ENCODE data around the gene GSPT1.

The GSPT1 gene

GRCh38 chr16:11913425-11914079 lies 2.2 kb downstream of the GSPT1 start:
- DNase-seq, result peak in 4 of 5 donors; percentile 31 to 70 (median 40)

- DNase-seq, result no peak
Observed at GRCh38 chr16:11909653-11910545, 5.9 kb downstream of the GSPT1 start.

- DNase-seq, result no peak
Observed at GRCh38 chr16:11907160-11907970, 8.4 kb downstream of the GSPT1 start.

GRCh38 chr16:11903906-11904305 lies 11.8 kb downstream of the GSPT1 start:
- no peak for DNase-seq

- no peak for DNase-seq
Observed at GRCh38 chr16:11901091-11901490, 14.7 kb downstream of the GSPT1 start.

GRCh38 chr16:11896486-11897176 lies 19.1 kb downstream of the GSPT1 start:
- DNase-seq, result no peak

- no peak for DNase-seq
Observed at GRCh38 chr16:11893571-11893970, 22.2 kb downstream of the GSPT1 start.

- no peak for DNase-seq
Observed at GRCh38 chr16:11892761-11893160, 23.0 kb downstream of the GSPT1 start.

- DNase-seq, result no peak
Observed at GRCh38 chr16:11890231-11890965, 25.4 kb downstream of the GSPT1 start.

- DNase-seq, result no peak
Observed at GRCh38 chr16:11886881-11887280, 28.9 kb downstream of the GSPT1 start.

- DNase-seq, result no peak
Observed at GRCh38 chr16:11884035-11884434, 31.7 kb downstream of the GSPT1 start.

GRCh38 chr16:11880007-11880406 lies 35.7 kb downstream of the GSPT1 start:
- DNase-seq, result no peak

- DNase-seq, result no peak
Observed at GRCh38 chr16:11877374-11877773, 38.4 kb downstream of the GSPT1 start.

GRCh38 chr16:11876306-11876705 lies 39.5 kb downstream of the GSPT1 start:
- no peak for DNase-seq

- no peak for DNase-seq
Observed at GRCh38 chr16:11875721-11876120, 40.0 kb downstream of the GSPT1 start.

- no peak for DNase-seq
Observed at GRCh38 chr16:11871193-11871592, 44.6 kb downstream of the GSPT1 start.

- DNase-seq, result no peak
Observed at GRCh38 chr16:11870399-11870798, 45.4 kb downstream of the GSPT1 start.

GRCh38 chr16:11869353-11870228 lies 46.2 kb downstream of the GSPT1 start:
- DNase-seq, result no peak

- no peak for DNase-seq
Observed at GRCh38 chr16:11868412-11868980, 47.3 kb downstream of the GSPT1 start.

- DNase-seq, result no peak
Observed at GRCh38 chr16:11862489-11862888, 53.3 kb downstream of the GSPT1 start.

- DNase-seq, result no peak
Observed at GRCh38 chr16:11857161-11857560, 58.6 kb downstream of the GSPT1 start.

Data from T-helper 1 cell (primary cell).